NCI-H460 (cell line): ENCODE data around the gene CALCA. TPM values are rescaled to one million over a fixed set of nuclear protein-coding genes. Genes with fewer than 3 reads are reported as not detected.

ENCODE experiments used
- DNase-seq: peaks from one replicate; pipeline ENCODE4 v3.0.0-alpha.2; 2016; ENCODE audit warnings: low read depth; ENCODE audit errors: extremely low read depth
- total RNA-seq: library from RNA; depleted of rRNA; stranded (reverse); fragments of >200 nt; shearing (Covaris generic); gene quantifications from 2 replicates; pipeline ENCODE4 v1.2.3, GENCODE V29; 2014; rRNA removed

The CALCA gene
- total RNA-seq, 1 experiment from 2014 or later: 1.3 TPM

DNA sequence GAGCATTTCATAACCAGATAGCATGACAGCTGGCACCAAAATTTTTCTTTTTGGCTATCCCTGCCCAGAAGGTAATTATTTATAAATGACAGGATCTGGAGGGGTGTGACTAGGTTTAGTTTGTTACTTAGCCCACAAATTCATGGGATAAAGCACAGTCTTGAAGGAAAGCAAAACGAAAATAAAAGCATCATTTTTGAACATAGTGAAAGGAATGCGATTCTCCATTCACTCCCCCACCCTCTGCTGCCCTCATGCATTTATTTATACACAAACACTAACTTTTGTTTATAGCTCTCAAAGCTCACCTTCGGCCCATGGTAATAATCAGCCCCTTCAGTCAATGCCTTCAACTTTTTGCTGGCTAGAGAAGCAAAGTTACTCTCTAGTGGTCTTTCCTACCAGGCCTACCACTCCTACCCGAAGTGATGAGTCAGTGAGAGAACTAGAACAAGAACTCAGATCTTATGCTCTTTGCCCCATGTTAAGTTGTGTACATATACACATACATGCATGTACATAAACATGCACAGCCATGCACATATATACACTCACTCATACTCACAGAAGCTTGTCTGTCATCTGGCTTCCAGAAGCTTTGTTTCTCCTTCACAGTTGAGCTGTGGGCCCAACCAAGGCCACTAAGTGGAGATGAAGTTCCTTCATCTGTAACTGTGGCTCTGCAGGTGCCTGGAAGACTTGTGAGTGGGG is 22.6 kb downstream of the CALCA start:
- DNase-seq: no peak

DNA sequence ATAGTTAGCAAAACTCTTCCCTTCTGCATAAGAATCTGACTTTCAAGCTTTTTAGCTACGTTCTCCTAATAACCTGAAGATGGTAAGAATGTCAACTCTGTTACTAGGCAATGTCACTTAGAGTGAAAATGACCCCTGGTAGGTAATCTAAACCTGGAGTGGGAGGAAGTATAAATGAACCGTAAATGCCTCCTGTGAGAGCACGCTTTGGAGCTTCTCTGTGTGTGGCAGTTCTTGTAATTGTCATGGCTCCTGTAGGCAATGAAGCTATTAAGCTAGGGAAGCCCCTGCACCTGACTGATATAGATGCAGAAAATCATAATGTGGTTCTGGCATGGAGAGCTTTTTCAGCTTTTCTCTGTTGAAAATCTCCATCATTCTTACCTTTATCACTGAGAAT is 29.4 kb downstream of the CALCA start:
- no peak for DNase-seq

DNA sequence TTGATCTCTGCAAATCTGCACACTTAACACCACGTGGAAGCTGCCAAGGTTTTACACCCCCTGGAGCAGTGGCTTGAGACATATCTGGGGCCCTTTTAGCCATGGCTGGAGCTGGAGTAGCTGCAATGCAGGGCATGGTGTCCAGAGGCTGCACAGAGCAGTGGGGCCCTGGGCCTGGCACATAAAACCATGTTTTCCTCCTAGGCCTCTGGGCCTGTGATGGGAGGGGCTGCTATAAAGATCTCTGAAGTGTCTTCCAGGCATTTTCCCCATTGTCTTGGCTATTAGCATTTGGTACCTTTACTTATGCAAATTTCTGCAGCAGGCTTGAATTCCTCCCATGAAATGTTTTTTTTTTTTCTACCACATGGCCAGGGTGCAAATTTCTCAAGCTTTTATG is 33.2 kb downstream of the CALCA start:
- no peak for DNase-seq

DNA sequence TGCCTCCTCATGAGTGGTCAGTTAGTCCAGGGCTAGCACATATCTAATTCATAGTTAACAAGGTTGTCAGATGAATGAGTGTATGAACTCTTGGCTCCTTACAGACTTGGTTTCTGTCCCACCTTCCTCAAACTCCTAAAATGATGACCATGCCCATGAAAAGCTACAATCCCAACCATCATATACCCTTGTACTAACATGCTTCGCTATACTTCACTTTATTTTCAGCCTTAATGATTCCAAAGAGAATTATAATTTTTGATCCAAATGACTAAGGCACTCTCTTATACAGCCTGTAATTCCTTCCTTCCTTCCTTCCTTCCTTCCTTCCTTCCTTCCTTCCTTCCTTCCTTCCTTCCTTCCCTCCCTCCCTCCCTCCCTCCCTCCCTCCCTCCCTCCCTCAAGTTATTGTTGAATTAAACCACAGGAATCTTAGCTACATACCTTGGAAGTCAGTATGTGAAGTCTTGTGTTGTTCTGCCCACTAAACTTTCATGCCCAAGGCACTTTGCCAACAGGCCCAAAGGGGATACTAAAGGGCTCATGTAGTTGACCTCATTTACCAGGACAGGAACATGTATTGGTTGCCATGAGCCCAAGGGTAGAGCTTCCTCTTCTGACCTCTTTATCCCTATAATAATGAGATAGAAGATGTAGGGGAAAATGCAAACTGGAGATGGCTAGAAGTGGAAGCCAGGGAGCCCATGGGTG is 37.4 kb downstream of the CALCA start:
- DNase-seq: no peak

DNA sequence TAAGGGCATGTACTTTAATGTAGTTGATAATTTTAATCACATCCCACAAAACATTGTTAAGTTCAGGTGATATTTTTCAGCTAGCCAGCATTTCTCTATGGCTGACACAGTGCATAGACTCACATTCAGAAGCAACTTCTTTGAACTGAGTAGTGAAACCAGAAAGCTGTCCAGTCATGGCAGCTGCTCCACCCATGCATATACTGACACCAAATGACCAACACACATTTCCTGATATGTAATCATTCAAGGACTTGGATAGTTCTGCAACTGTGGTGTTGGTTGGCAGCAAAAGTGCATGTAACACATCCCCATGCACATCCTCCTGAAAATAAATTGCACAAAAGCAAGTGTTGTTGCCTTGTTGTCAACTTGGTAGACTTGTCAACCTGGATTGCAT is 39.7 kb downstream of the CALCA start:
- no peak for DNase-seq

DNA sequence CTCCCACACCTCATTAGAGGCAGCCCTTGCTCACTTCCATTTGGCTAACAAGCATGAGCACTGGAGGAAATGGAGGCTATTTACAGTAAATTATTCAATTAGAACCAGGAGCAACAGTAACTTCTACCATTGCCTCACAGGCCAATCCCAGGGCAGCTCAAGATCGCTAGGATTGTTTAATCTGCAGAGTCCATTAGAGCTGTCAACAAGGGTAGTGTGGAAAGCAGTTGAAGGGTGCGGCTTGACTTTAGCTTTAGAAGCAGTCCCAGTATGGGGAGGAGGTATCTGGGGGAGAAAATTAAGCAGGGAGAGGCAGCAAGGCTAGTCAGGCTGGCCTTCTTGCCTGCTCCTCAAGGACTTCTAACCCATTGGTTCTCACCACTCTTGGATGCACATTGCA is 41.8 kb downstream of the CALCA start:
- DNase-seq: no peak

DNA sequence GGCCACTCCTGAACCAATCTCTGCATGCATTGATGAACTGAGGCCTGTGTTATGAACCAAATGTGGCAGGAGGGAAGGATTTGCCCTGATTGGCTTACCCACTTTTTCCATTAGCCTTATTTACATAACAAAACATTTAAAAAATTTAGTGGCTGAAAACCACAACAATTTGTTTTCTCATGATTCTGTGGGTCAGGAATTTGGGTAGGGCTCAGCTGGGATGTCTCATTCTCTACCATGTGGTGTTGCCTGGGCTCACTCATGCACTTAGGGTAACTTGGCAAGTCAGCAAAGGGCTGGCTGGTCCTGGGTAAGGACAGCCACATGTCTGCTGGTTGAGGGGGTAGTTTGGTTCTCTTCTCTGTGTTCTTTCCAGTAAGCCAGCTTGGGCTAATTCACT is 45.0 kb downstream of the CALCA start:
- DNase-seq: no peak

DNA sequence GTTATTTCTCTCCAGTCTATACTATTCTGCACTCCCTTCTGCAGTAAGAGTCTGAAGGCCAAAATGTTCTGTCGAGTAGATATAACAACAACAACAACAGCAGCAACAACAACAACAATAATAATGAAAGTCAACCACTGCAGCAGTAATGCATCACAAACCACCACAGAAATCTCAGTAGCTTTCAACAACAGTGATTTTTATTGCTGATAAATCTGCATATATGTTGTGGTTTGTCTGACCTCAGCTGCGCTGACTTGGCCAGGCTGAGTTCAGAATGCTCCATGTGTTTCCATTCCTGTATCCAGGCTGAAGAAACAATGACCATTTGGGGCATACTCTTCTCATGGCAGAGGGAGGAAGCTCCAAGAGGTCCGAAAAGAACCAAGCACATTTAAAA is 47.8 kb downstream of the CALCA start:
- no peak for DNase-seq

Other genes starting within 250 kb of the CALCA start
- gene CYP2R1, start 80.1 kb downstream of the CALCA start, total RNA-seq: 23.0 and 26.1 TPM in 2 replicates
- gene CALCB, start 101.2 kb upstream of the CALCA start, total RNA-seq: 0.05 and 0.26 TPM in 2 replicates
- gene INSC, start 142.6 kb upstream of the CALCA start, total RNA-seq: 0.17 and 1.0 TPM in 2 replicates